ENCODE results near the gene GFI1.

Gene GFI1

DNA sequence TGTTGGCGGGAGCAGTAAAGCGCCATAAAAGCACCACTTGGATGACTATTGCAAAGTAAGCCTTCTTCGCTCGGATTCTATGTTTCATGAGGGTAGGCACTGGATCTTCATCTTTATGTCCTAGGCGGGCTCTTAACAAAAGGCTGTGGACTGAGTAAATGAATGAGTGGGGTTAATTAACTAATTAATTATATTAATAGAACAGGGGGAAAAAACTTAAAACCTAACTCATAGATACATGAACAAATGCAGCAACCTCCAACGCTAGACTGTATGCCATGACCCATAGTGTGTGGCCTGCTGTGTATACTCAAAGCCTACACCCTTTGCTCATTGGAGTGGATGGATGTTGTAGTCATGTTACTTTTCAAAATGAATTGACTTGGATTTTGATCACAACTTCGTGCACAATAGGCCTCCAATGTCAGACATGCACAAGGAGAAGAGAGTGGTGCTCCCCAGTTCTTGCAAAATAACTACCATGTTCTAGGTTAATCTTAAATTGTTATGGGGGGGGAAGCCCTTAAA lies 417 bp upstream of the GFI1 start:
- DNase-seq = no peak

DNA sequence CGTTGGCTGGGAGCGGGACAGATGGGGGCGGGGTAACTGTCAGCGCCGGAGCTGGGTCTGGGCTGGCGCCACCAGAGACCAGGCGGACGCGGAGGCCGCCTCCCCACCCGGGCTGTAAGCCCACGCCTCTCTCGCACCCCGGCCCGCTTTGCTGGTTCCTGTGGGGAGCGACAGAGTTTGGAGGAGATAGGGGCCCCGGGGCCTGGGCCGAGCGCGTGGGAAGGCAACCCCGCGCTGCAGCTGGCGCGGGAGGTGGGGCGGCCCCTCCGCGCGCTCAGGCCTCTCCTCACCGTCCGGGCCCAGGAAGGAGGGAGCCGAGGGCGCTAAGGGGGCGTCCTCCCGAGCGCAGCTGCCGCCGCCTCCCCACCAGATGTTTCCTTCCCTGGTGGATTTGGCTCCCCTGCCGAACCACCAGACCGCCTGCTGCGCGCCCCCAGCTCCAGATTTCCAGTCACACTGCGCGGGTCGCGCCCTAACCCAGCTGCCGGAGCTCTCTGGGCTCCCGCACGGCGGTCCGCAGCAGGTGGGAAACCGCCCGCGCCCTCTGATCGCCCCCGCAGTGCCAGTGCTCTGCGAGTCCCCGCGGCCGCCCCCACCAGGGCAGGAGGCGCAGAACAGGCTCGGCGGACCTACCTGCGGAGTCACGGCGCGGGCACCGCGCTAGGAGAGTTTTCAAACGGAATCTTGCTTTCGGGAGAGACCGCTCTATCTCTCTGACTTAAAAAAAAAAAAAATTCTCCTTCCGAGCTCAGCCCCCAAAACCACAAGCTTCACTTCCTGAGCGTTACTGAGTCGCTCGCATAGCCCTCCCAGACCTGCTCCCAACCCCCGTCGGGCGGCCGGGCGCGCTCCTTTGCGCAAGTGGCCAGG lies 1.1 kb downstream of the GFI1 start:
- DNase-seq = peak; percentile 91

DNA sequence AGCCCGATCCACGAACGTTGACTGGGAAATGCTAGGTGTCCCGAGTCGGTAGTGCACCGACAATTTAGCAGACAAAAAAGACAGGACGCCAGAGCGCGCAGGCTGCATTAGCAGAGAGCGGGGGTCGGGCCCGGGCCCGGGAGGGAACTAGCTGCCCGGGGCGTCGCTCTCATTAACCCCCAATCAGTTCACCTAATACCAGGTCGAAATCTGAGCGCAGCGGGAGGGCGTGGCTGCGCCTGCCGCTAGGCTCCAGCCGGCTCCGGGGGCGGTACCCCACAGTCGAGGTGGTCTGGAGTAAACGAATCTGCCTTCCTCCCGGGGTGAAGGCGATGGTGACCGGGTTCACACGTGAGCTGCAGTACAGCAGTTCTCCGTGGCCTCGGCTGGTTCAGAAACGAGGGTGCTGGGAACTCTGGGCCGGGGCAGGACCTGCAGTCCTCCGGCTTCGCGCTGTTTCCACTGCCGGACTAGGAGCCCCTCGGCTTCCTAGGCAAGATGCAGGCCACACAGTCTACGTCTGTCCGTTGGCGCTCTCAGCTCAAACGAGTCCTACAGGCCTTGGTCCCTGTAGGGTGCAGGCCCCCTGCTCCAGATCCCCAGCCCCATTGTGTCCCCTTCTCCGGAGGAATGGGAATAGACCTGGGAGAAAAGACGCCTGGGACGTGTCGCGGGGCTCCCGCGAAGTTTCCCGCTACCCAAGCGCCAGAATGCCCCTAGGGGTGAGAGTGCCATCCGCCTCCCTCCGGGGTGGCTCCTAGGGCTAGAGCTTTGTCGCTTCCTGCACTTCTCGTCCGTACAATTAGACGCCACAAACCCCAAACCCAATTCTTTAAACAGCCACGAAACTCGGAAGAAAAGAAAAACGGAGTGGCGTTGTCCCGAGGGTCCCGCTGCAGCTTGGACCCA lies 2.0 kb downstream of the GFI1 start:
- no peak for DNase-seq

DNA sequence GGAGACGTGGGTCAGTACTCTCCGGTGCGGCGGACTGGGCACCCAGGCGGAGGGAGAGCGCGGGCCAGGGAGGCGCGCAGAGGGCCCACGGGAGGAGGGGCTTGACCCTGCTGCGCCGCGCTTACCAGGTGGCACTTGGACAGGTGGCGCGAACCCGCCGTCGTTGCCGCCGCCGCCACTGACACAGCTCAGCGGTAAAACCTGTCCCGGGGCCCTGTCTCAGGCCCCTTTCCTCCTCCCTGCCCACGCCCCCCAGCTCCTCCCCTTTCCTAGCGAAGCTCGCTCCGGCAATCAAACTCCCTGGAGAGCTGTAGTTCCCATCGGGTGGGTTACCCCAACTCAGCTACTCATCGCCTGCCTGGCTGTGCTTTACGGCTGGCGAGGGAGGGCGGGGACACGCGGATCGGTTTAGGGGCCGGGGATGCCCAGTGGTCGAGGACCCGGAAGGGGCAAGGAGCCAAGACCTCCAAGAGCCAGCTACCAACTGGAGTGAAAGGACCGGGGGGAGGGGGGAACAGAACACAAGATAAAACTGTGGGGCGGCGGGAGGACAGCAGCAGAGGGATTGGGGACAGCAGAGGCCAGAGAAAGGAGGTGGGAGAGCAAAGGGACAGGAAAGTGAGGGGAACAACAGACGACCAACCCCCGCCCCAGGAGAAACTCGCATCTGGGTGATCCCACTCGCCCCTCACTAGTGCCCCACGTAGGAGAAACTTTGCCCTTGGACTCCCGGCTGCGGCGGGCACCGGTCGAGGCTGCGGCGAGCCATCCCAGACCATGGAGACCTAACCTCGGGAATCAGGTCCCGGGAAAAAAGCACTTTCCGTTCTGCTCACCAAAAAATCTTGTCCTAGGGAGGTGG lies 2.9 kb downstream of the GFI1 start:
- DNase-seq = peak; percentile 87

DNA sequence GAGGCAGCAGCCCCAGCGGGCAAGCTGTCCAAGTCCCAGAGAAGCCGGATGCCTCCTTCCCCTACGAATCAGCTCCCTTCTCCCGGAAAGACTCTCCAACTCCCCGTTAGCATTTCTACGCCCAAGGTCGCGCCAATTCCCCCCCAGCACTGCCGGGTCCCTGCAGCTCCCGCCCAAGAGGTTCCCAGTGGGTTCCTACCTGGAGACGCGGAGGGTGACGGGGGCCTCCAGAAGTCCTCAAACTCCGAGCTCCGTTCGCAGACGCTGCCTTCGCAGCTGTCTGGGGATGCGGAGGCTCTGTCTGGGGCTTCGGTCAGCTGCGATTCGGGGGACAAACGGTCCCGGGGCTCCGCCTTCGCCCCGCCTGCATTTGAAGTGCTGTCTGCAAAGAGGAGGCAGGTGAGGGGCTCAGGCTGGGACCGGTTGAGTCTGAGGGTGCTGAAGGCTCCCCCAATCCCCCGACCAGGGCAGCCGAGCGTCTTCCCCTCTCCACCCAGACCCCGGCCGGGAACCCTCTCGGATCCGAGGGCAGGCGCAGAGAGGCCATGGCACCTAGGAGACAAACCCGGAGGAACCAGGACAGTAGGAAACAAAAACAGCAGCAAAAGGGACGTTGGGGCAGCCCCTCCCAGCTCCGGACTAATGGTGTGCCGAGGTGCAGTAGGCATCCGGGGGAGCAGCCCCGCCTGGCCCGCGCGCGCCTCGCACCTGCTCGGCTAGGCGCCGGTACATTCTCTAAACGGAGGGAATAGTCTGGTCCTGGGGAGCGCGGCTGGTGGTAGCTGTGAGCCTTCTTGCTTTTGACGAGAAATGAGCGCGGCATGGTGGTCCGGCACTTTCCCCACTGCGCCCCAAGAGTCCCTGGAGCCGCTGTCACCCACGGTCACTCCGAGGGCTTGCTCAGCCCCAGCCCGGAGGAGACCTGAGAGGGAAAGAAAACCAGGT lies 3.8 kb downstream of the GFI1 start:
- no peak for DNase-seq

DNA sequence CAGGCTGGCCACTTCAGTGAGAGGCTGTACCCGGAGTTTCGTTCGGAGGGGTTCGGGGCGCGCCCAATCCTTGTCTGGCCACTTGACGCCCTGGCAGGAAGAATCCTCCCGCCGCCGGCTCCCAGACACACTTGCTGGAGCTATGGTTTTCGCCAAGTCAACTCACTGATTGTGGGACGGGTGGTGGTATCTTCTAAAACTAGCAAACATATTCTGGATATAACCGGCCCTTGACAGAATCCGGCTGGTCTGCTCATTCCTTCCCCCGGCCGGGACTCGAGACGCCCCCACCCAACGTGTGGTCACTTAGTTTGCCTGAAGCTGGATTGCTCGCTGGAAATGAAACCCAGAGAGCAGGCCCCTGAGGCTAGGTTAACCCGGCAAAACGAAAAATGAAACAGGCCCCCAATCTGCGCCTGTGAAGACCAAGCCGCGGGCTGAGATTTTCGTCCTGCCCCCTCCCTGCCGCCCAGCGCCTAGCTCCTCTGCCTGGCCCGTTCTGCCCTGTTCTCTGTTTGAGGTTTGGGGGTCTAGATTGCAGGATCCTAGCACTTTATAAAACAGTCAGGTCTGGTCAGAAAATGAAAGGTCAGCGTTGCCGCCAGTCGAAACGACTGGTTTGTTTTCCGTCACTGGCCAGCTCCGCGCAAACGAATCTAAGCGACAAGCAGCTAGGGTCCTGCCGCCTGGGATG lies 4.6 kb downstream of the GFI1 start:
- DNase-seq = no peak

DNA sequence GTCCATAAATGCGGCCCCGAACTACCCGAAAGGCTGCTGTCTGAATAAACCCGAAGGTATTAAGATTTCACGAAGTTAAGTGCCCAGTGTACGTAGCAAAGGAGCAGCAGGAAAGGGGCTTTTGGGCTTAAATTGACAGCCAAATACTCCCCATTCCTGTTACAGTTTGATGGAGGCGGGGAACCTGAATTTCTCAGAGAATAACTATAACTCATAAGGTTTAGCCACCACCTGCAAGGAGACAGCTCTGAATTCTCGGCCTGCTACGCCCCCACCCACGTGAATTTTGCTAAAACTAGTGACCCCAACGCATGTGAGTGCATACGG lies 5.2 kb downstream of the GFI1 start:
- DNase-seq = no peak

DNA sequence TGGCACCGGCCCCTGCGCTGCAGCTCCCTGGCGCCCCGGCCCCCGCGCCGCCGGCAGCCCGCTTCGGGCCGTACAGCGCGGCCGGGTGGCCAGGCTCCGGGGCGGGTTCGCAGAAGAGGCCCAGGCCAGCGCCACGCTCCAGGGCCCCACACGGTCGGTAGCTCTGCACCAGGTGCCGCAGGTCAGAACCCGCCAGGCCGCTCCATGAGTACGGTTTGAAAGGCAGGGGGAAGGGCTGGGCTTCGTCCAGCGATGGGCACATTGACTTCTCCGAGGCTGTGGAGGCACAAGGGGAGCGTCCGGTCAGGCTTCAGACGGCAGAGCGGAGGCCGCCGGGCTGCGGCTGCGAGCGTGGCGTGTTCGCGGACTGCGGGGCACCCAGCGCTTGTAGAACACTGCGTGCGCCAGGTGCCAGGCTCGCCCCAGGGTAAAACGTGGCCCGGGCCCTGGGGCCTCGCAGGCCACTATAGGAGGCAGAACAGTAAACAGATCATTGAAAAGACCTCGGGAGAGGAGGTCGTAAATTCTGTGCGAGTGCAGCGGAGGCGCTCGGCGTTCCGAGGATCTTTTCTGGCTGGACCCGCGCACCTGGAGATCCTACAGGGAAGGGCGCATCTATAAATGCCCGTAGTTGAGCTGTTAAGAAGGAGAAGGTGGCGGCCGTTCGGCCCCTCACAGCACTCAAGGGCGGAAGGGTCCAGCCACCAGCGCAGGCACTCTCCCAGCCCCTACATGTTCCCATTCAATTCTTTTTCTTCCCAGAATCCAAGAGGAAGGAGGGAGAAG lies 5.7 kb downstream of the GFI1 start:
- no peak for DNase-seq

DNA sequence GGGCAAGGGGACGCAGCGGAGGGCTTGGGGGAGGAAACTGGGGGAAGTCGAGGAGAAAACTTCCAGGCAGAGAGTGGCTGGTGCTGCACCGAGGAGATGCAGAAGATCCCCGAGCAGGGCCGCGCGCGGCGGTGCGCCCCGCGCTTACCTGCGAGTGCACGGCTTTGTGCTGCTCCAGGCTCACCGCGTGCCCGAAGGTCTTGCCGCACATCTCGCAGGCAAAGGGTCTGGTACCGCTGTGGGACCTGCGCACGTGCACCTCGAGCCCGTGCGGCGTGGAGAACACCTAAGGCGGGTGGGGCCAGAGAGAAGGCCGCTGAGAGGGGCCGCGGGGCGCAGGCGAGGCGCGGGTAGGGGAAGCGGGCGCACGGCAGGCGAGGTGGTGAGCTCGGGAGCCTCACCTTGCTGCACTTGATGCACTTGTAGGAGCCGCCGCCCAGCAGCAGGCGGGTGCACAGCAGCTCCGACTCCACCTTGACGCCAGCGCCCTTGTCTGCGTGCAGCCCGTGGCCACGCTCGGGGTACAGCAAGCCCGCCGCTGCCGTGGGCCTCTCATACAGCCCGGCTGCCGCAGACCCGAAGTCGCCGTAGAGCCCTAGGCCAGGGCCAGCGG lies 6.4 kb downstream of the GFI1 start:
- no peak for DNase-seq

DNA sequence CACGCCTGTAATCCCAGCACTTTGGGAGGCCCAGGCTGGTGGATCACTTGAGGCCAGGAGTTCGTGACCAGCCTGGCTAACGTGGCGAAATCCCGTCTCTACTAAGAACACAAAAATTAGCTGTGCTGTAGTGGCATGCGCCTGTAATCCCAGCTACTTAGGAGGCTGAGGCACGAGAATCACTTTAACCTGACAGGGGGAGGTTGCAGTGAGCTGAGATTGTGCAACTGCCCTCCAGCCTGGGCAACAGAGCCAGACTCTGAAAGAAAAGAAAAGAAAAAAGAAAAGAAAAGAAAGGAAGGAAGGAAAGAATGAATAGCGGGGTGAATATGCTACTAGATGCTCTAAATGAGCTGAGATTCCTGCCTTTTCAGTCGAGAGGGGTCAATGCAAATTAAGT lies 7.1 kb downstream of the GFI1 start:
- DNase-seq = no peak

DNA sequence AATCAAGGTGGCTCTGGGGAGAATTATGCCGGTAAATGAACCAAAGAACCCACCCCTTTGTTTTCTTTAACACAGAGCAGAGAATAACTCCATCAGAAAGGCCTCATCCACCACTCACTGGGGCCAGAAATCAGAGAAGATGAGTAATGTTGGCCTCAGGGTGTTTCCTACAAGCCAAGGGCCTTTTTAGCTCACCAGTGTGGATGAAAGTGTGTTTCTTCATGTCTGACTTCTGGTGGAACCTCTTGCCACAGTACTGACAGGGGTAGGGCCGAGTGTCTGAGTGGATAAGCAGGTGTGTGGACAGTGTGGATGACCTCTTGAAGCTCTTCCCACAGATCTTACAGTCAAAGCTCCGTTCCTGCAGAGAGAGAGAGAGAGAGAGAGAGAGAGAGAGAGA lies 8.3 kb downstream of the GFI1 start:
- DNase-seq = no peak

DNA sequence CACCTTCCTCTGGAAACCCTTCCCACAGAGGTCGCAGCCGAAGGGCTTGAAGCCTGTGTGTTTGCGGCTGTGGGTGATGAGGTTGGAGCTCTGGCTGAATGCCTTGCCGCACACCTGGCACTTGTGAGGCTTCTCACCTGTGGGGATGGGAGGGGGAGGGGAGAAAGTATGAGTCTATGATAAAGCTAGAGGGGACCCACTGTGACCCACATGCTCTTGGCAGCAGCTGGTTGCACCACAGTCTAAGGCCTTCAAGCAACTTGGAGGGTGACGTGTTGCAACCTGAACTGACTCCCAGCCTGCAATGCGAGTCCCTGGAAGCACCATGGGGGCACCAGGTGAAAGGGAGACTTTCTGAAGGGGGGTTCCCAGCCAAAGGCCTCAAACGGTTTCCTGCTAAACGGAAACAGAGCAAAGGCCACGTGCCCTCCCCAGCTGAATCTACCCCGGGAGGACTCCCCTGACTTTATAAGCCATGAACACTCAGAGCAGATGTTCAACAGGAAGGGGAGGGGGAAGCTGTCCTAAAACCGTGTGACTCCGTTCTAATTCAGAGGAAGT lies 10.6 kb downstream of the GFI1 start:
- peak; percentile 95 for DNase-seq

DNA sequence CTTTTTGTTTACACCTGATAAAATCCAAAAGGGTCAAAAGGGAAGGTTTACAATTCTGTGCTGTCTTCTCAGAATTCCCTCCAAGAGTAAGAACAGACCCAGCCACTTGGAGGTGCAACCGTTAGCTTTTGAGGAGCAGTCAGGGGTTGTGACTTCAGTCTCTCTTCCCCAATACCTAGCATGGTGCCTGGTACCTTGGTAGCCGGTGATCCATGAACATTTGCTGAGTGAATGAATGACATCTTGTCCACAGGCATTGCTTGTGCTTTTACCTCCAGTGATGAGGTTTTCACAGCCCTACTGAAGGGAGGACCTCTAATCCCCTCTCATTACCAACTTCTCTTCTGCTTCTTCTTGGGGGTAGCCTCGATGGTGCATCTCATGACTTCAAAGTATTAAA lies 11.7 kb downstream of the GFI1 start:
- no peak for DNase-seq

DNA sequence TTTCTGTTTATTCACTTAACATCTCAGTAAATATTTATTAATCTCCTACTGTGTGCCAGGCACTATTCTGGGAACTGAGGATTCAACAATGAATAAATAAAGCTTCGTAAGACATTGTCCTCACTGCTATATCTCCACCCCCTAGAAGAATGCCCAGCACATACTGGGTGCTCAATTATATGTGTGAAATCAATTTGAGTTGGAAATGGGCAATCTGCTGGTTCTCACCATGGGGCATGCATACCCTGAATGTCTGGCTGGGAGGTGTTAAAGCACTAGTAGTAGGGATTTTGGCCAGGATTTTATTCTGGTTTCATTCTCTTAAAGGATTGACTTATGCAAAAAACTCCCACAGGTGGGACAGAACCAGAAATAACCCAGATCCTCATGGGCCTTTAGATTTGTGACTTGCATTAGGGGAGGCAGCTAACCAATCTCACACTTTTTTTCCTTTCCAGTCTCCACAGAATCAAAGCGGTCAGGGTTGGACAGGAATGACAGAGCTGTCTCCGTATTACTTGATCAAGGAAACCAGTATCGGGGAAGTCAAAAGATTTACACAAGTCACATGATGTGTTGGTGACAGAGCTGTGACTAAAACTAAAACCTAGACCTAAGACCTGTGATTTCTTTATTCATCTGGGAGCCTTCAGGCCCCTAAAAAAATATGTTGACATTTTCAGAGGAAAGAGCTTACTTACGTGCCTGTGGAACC lies 12.8 kb downstream of the GFI1 start:
- no peak for DNase-seq

DNA sequence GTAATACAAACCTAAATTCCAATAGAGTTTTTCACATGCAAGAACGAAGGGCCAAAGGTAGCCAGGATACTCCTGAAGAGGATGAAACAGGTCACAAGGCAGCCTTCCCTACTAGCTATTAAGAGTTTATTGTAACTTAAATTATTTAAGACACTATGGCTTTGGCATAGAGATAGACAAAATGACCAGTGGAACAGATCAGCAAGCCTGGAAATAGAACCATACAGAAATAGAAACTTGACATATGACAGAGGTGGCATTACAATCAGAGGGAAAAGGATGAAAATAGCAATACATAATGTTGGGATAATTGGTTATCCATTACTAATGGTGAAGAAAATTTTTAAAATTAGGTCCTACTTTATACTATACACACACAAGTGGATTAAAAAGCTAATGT lies 16.5 kb downstream of the GFI1 start:
- no peak for DNase-seq

DNA sequence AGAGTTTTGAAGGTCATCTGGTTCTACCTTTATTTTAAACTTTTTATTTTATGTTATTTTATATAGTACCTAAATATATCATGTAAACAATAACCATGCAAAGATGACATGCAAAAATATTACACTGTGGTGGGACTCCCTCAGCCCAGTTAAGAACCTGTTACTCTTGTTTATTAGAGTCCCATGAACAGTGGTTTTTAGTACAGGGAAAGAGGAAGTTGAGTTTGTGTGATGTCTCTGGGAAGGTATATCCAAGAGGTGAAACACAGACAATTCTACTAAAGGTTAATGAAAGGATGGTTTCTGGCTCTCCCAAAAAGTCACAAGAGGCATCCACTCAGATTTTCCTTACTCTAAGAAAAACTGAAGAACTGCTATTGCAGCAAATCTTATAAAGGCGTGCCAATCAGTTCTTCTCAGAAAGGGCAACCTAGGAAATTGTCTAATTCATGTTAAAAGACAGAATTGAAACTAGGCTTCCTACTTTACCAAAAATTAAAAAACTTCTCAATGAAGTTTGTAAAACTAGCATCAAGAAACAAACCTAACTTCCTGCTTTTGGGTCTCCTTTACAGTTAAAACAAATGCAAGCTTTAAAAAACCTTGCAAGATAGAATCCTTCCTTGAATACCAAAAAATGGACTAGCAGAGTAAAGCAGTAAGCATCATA lies 19.9 kb downstream of the GFI1 start:
- no peak for DNase-seq

DNA sequence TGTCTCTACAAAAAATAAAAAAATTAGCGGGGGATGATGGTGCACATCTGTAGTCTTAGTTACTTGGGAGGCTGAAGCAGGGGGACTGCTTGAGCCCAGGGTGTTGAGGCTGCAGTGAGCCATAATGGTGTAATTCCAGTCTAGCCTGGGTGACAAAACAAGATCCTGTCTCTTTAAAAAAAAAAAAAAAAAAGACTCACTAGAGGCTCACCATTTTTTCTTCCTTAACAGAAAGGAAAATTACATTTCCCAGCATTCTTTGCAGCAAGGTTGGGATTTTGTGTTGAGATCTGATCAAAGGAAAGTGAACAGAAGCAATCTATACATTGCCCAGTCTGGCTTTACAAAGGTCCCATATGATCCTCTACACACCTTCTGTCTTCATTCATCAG lies 21.5 kb downstream of the GFI1 start:
- no peak for DNase-seq

DNA sequence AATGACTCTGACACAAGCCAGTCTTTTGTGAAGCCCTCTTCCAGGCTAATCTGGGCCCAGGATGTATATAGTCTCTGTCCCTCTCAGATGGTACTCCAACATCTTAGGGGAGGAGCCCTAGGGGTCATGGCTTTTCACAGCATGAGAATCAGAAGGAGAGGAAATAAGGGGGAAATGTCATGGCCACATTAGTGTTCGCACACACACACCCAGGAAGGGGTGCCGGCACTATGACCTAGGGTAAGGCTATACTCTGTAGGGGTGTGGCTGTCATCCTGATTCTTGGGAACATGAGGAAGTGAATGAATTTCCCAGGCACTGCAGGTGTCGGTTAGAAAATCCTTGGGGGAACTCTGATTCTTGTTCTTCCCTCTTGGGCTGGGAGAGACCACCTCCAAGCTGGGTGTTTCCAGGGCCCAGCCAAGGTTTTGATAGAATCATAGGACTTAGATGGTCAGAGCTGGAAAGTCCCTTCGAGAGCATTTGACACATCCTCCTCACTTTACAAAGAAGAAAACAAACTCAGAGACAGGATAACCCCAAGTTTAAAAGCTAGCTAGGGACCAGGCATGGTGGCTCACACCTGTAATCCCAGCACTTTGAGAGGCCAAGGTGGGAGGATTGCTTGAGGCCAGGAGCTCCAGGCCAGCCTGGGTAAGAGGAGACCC lies 22.0 kb downstream of the GFI1 start:
- no peak for DNase-seq
